Islet of Langerhans (tissue), 1 donor: ENCODE data around the gene SLAMF7.
"Not testable (repeated sequence)": the region's sequence is repeated elsewhere in the genome, so short reads cannot be mapped to it uniquely, and the experiment has no call there.

Experiments used
- FAIRE-seq: peaks from one replicate; lab custom pipeline; 2011; peaks lifted over from hg19 to GRCh38; lab: Jason Lieb, UNC

The SLAMF7 gene

DNA sequence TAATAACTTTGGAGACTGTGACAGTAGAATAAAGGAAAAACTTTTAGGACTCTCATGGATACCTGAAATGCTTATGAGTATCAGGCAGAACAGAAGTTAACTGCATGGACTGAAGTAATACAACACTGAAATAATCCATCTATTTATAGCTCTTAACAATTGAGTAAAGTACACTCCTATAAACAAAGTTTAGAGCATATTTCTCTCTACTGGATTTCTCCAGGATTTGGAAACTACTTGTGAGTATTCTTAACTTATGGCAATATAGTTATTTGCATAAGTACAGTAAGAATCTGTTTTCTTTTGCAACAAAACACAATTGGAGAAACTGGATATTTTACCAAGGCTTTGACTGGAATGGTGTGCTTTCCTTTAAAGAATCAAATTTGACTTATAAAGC lies 17.6 kb upstream of the SLAMF7 start:
- FAIRE-seq = no peak

DNA sequence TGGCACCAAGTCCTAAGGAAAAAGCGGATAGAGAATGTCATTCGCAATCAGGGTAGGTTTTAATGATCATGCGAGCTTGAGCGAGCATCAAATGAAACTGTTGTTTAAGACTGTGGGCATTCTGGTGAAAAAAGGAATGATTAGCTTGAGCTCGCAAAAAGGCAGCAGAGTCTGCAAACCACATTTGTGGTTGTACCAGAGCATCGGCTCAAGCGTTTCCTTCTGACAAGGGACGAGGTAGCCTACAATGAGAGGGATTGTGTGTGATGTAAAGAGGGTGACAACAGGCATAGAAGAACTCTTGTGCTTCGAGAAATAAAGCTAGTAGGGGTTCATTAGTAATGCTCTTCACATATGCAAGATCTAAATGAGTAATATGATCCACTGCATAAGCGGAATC lies 16.3 kb upstream of the SLAMF7 start:
- FAIRE-seq = no peak

DNA sequence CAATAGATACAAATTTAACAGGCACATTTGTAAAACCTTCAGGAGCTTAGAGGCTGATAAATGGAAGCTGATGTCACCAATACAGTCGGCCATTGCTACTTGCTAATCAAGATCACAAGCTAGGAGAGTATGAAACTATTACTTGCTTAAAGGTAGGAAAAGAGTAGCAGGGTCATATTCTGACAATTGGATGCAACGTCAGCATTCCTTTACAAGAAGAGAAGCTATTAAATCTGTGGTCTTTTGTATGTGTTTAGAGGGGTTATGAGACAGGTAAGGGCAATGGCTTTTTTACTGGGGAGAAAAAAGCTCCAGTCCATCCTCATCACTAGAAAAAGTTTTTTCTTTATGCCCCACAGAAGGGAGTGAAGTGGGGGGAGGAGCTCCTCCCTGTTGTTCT lies 15.7 kb upstream of the SLAMF7 start:
- no peak for FAIRE-seq

DNA sequence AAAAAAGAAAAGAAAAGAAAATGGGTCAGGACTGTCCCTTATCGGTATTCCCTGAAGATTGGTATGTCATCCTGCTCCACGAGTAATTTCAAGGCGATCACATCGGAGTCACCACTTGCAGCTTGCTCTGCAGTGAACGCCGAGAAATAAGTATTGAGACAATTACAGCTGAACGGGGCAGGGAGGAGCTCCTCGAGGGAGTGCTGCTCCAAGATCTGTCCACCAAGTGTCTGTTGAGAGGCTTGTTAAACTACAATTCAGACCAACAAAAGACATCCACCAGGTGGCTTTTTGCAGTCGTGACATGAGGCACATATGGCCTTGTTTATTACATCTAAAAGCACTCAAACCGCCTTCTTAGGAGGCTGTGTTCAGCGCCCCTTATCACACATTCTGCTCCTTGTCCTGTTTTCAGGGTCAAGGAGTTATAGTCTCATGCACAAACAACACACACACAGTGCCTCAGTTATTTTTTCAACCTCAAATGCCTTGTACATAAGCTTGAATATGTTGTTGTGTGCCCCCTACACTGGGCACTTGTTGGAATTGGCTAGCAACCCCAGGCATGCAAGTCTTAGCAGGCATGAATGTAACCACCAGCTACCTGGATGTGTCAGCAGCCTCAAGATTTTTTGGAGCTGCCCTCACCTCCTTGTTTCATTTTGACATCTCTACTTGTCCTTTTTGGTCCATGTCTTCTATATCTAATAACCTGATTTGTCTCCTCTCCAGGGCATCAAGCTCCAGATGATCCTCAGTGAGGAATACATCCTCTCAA lies 14.4 kb upstream of the SLAMF7 start:
- no peak for FAIRE-seq

DNA sequence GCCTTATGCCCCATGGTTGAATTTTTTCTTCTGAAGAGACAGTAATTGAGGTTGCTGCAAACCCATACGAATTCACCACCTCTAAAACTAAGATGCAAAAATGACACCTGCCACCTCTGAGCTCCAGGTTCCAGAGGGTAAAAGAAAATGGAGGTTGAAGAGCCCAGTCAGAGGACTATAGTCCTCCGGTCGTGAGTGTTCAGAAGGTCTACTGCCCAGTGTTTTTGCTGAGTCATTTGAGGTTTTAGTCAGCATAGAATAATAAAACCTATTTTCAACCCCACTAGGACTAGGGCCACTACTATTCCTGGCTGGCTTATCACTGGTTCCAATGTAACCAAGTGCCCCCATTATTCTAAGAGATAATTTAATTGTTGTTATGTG lies 12.9 kb upstream of the SLAMF7 start:
- no peak for FAIRE-seq

DNA sequence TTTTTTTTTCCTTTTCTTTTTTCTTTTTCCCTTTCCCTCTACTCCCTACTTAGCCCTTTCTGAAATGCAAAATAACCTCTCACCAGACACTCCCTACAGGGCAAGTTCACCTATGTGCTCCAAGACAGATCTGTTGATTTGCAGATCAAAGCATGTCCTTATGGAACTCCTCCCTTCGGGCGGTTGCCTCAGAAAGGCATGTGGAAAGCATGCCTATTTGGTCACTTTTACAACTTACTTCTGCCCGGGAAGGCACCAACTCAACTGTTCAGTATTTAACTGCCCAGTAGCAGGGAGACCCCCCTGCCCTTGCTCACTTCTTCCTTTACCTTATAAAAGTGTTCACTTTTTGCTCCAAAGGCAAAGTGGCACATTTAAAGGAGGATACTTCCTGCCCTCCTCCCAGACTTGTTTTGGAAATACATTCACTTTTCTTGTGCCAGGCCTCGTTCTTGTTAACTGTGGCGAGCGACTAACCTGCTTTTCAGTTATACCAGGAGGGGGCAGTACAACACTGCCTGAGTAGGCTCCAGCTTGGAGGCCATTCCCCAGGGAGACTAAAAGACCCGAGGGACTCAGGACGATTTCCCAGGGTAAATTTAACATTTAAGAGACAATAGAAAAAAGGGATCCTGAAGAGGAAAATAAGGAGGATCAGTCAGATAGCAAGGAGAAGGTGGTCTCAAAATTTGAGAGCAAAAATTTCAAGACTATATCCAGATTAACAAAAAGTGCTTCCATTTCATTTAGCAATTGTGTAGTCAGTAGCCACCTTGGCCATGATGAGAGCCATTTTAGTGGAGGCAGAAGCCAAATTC lies 12.3 kb upstream of the SLAMF7 start:
- FAIRE-seq = no peak

DNA sequence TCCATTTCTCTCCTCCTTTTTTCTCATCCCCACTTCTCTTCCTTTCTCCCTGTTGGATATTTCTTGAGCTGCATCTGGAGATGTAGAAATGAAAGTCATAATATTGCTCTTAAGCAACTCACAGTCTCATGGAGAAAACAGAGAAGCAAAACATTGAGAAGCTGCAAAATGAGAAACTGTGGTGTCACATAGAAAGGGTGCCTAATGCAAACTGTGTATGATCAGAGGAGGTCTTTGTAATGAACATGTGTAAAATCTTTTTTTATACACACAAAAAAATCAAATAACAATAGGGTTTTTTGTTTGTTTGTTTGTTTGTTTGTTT lies 11.8 kb upstream of the SLAMF7 start:
- no peak for FAIRE-seq

DNA sequence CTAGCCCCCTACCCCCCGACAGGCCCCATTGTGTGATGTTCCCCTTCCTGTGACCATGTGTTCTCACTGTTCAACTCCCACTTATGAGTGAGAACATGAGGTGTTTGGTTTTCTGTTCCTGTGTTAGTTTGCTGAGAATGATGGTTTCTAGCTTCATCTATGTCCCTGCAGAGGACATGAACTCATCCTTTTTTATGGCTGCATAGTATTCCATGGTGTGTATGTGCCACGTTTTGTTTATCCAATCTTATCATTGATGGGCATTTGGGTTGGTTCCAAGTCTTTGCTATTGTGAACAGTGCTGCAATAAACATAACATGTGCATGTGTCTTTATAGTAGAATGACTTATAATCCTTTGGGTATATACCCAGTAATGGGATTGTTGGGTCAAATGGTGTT lies 7.5 kb upstream of the SLAMF7 start:
- FAIRE-seq = not testable (repeated sequence)

DNA sequence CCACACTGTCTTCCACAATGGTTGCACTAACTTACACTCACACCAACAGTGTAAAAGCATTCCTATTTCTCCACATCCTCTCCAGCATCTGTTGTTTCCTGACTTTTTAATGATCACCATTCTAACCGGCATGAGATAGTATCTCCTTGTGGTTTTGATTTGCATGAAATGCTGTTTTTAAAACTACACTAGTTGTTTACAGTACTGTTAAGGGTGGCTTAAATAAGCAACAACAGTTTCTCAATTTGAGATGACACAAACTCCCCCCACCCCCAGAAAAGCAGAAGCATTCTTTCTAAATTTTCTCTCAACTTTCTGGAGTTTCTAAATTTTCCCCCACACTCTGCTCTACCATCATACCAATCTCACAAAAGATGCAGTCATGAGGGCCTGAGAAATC lies 7.1 kb upstream of the SLAMF7 start:
- FAIRE-seq = no peak

DNA sequence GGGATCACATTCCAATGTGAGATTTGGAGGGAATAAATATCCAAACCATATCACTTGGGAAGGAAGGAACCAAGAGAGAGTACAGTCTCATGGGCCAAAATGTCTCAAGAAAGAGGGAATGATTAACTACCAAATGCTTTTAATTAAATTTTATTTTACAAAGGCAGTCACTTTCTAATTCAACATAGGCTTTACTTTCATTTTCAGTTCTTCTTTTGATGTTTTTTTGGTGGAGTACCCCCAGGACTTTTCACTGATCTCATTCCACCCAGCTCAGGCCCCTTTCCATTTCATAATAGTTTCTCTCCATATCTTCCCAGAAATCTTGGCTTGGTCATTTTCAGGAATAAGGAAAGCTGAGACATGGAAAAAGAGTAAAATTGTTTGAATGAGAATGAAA lies 5.1 kb upstream of the SLAMF7 start:
- FAIRE-seq = no peak

DNA sequence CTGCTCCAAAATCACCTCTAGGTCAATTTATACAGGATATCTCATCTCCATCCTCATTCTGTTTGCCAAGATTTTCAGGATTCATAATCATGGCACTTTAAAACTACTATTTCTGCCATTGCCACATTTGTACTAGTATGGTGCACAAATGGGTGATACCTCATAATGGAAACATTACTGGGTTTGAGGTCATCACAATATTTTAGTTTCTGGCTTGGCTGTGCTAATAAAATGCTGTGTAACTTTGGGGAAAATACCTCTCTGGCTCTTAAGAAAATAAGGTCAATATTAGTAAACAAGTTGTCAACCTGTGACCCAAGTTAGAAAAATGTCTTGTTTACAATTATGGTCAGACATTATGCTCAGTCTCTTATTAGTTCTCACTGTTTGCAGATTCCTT lies 4.7 kb upstream of the SLAMF7 start:
- FAIRE-seq = no peak

DNA sequence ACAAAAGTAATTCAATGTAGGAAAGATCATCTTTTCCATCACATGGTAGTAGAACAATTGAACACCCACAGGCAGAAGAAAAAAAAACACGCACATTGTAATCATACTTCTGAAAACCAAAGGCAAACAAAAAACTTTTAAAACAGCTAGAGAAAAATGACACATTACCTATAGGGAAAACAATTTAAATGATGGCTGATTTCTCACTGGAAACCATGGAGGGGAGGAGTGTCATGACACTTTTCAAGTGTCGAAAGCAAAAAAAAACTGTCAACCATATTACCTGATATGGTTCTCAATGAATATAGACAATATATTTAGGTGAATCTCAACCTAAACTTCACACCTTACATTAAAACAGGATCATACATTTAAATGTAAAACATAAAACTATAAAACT lies 776 bp upstream of the SLAMF7 start:
- FAIRE-seq = no peak

DNA sequence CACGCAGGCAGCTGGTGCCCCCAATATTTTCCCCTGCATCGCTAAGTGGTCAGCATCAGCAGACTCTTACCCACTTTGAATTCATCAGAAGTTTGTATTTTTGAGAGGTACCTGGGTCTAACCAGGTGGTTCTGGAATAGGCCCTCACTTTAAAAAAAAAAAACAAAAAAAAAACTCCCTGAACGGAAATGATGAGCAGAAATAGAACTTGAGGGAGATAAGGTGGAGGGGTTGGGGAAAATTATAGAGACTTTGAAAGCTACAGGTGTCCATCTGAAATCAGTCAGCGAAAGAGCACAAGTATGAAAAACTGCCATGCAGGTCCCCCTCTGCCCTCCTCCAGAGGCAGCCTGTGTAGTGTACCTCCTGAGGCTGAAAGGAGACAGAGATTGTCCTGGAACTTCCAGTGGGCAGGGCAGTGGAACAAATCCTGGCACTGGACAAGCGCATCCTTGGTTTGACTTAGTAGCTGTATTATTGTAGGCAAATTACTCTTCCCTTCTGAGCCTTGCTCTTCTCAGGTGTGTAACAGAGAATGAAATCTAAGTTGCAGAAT lies 1.2 kb downstream of the SLAMF7 start:
- no peak for FAIRE-seq

DNA sequence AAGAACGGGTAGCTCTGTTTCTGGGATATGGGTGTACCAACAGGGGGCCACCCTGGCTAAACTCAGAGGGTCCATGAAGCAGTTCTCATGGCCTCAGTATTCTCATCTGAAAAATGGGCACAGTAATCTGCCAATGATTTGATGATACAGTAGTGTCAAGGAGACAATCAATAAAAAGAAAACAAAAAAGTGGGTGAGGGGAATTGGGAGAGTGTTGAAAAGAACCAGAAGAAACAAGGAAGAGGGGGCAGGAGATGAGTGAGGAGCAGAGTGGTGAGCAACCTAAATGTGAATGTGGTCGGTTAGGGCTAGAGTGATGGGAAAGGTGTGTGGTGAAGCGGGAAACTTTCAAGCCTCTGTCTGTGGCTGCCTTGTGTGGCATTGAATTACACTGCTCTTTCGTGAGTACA lies 2.0 kb downstream of the SLAMF7 start:
- FAIRE-seq = no peak

DNA sequence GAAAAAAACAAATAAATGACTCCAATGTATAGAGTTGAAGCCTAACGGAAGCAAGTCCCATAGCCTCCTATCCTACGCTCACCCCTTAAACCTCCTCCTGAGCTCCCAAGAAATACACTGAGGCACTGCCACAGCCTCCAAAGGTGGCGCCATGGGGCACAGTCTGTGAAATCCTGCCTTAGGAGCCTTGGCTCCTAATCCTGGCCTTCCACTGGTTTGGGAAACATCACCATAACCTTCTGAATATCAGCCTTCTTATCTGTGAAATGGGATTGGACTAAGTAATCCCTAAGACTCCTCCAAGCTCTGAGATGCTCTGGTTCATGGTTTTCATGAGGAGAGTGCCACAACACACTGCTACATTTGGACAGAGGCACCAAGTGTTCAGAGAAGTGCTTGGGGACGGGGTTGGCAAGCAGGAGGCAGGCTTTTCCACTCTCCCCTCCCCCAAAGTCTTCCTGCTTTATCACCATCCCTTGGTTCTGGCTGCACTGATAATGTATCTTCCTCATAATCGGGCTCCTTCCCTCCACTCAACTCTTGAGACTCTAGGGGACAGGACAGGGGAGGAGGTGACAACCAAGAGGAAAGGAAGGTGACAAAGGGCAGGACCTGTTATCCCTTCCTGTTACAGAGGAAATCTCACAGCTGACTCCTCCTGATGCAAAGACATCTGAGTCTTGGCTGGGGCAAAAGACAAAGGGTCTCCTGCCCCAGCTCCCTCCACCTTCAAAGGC lies 2.7 kb downstream of the SLAMF7 start:
- no peak for FAIRE-seq

DNA sequence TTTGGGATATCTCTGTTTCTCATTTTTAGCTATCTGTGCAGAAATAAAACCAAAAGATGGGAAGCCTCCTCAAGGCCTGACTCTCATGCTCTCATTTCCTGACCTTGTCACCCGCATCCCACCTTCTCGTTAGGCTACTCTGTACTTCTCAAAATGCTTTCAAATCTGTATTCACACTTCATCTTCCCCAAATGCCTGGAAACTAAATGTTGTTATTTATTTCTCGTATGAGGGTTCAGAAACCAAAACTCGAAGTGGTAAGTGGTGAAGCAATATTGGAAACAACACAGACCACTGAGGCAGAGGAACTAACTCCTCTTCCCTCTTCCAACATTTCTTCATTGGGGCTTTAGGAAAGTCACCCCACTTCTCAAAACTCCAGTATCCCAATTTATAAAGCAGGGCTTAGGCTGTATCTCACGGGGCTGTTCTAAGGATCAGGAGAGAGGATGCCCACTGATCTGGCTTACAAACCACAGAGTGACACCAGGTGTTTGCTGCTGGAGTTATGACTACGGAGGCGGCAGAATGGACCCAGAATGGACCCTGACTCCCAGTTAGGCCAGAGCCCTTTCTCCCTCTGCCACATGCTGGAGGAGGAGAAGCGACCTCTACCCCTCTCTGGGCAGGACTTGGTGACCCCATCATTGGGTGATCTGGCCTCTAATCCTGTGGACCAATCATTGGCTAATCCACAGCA lies 3.5 kb downstream of the SLAMF7 start:
- FAIRE-seq = no peak

DNA sequence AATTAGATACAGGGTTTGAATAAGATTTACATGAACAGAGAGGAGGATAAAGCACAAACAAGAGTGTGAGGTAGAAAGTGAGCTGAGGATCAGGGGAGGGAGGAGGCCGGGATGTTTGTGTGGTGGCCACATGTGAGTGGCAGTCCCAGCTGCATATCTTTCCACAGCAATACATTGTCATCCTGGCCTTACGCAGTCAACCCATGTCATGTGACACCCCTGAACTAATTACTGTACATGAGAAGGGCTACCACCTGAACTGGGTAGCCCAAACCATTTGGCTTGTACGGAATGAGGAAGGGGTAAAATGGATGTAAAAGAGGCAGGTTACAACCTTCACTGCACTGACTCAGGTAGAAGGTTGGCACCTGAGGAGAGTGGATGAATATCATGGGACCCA lies 4.2 kb downstream of the SLAMF7 start:
- no peak for FAIRE-seq

DNA sequence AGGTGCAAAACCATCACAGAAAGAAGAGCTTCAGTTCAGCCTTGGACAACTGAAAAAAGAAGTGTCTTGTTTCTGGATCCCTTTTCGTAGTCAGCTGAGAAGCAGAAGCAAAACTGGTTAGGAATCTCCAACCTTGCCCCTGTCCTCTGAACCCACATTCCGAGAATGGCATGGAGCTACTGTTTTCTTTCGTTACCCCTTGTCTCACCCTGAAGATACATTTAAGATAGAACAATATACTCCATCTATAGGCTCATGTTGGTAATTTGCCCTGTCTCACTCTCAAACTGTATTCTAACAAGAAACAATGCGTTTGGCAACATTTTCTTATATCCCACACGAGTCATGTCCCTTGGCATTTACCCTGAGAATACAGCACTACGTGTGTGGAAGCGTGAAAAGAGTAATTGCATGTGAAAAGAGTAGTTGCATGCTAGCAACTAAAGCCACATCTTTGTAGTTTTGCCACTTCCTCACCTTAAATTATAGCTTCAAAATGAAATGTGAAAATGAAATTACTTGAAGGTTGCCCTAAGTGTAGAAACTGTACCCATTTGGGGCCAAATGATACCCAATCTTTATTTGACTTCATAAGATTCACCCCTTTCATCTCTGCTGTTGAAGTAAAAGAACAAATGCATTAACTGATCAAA lies 5.3 kb downstream of the SLAMF7 start:
- no peak for FAIRE-seq

DNA sequence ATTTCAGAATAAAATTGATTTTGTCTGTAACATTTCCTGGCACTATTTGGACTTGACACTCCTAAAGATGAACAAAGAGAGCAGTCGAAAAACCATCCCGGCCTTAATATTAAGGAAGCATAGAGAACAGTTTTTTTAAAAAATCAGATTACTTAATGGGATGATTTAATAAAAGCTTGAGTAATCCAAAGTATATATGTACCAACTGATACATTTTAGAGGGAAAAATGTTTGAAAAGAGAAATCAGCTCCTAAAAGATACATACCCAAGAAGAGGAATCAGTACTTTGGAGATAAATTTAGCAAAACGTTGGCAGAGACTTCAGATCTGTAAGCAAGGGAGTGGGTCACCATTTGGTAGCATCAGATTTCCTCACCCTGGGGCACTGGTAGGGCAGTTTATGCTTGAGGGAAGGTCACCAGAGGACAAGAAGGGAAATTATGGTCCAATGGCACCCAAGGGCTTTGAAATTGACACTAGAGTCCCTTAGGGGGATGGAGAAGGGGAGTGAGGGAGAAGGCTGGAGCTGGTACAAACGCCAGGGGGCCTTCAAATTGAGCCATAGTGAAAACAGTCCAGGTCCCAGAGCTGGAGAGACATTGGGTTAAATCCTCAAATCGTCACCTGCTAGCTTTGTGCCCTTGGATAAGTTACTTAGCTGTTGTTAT lies 5.9 kb downstream of the SLAMF7 start:
- no peak for FAIRE-seq

DNA sequence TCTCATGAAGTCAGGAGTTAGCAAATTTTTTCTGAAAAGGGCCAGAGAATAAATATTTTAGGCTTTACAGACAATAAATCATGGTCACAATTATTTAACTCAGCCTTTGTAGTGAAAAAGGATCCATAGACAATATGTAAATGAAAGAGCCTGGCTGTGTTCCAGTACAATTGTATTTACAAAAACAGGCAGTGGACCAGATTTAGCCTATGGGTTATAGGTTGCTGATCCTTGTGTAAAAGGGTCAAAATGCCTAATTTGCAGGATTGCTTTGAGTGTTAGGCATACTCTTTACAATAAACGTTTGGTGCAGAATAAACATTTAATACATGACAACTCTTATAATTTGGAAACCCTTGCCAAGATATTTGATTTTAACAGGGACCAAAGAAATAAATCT lies 6.5 kb downstream of the SLAMF7 start:
- no peak for FAIRE-seq

DNA sequence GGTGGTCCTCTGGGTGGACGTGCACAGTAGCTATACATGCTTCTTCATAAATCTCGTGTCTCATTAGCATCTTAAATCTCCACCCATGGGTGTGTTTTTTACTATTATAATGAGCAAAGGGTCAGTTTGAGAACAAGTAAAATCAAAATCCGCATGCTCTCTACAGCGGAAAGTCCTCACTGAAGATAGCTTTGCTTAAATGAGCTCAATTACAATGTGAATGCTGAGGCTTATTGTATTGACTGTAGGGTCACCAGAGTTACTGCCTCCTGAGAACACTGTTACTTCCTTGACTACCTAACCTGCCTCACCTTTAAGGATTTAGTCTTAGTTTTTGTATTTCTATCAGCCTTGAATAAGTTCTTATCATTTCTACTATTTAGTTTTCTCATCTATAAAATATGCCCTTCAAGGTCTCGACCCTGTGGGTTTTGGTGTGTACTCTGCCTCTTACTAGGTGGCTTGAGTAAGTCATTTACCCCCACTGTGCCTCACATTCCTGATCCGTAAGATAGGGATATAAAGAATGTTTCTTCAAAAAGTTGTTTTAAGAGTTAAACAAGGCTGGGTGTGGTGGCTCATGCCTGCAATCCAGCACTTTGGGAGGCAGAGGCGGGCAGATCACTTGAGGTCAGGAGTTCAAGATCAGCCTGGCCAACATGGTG lies 7.9 kb downstream of the SLAMF7 start:
- FAIRE-seq = no peak
